ENCODE results near the gene SELENOO.

Gene SELENOO

GRCh38 chr22:50243685-50244419 lies 43.0 kb downstream of the SELENOO start:
- no peak for DNase-seq

- DNase-seq, result peak; percentile 95
Measured at GRCh38 chr22:50244420-50245213, 43.8 kb downstream of the SELENOO start, which contains the start of gene TUBGCP6. Gene TUBGCP6, minus strand, starts transcription at chr22:50245023. Its CDS starts 564 bp downstream, at chr22:50244459.

- peak; percentile 85 for DNase-seq
Measured at GRCh38 chr22:50245214-50246072, 44.6 kb downstream of the SELENOO start.

- DNase-seq, result no peak
Measured at GRCh38 chr22:50246242-50247175, 45.7 kb downstream of the SELENOO start.

- DNase-seq, result peak; percentile 54
Measured at GRCh38 chr22:50247748-50248147, 46.9 kb downstream of the SELENOO start.

- no peak for DNase-seq
Measured at GRCh38 chr22:50248196-50249081, 47.6 kb downstream of the SELENOO start.

- DNase-seq, result no peak
Measured at GRCh38 chr22:50249341-50250248, 48.8 kb downstream of the SELENOO start.

- DNase-seq, result no peak
Measured at GRCh38 chr22:50250249-50250554, 49.4 kb downstream of the SELENOO start.

GRCh38 chr22:50250555-50251476 lies 50.0 kb downstream of the SELENOO start, which contains the start of gene HDAC10:
Gene HDAC10, minus strand, starts transcription at chr22:50251265. Its CDS starts 233 bp downstream, at chr22:50251032.
- DNase-seq, result peak; percentile 90

GRCh38 chr22:50251477-50252081 lies 50.8 kb downstream of the SELENOO start:
- DNase-seq, result no peak

GRCh38 chr22:50252082-50253045 lies 51.6 kb downstream of the SELENOO start:
- peak; percentile 80 for DNase-seq

GRCh38 chr22:50253046-50253915 lies 52.5 kb downstream of the SELENOO start:
- DNase-seq, result no peak

GRCh38 chr22:50253941-50254340 lies 53.1 kb downstream of the SELENOO start:
- DNase-seq, result no peak

- no peak for DNase-seq
Measured at GRCh38 chr22:50255099-50255498, 54.3 kb downstream of the SELENOO start.

- DNase-seq, result no peak
Measured at GRCh38 chr22:50255607-50256006, 54.8 kb downstream of the SELENOO start.
